CD4-positive, CD25-positive, alpha-beta regulatory T cell (primary cell): ENCODE measurements around the gene FNIP1. TPM values are rescaled to one million over a fixed set of nuclear protein-coding genes. Genes with fewer than 3 reads are reported as not detected.

Source experiments
- ATAC-seq, 2 donors: fragments of 150-1000 bp; cut with Tn5 transposase; one replicate each; pipeline ENCODE4 v1.10.0; 2021; ENCODE audit warnings: low read depth in 2 of 2, moderate number of reproducible peaks in 2 of 2, moderate library complexity in 1 of 2
- DNase-seq, 3 donors: peaks; one replicate each; pipeline versions ENCODE4 v3.0.0 to v3.0.0-alpha.2; 2012 to 2022; ENCODE audit warnings: mixed read lengths in 1 of 3
- H3K27ac ChIP-seq: one replicate; pipeline ENCODE4 v1.7.0; 2013; ENCODE audit warnings: mild to moderate bottlenecking, low read length; ENCODE audit not compliant: insufficient read depth, poor library complexity, severe bottlenecking
- H3K27me3 ChIP-seq: one replicate; pipeline ENCODE4 v1.7.0; 2013; ENCODE audit warnings: low read length; ENCODE audit not compliant: control insufficient read depth, insufficient read depth
- H3K36me3 ChIP-seq: one replicate; pipeline ENCODE4 v1.7.0; 2013; ENCODE audit warnings: mild to moderate bottlenecking, low read length, moderate library complexity; ENCODE audit not compliant: control insufficient read depth, insufficient read depth
- H3K4me1 ChIP-seq: 2 replicates; pipeline ENCODE4 v1.7.0; 2013; ENCODE audit warnings: mild to moderate bottlenecking, low read length; ENCODE audit not compliant: insufficient read depth, control insufficient read depth, poor library complexity, severe bottlenecking
- H3K4me3 ChIP-seq: one replicate; pipeline ENCODE4 v1.7.0; 2013; ENCODE audit warnings: low read depth, mild to moderate bottlenecking, low read length, moderate library complexity
- H3K9me3 ChIP-seq, 2 experiments: 1 replicate in 1 of 2; 2 replicates in 1 of 2; pipeline ENCODE4 v1.7.0; 2013; ENCODE audit warnings: low read length in 2 of 2, mild to moderate bottlenecking in 1 of 2, moderate library complexity in 1 of 2; ENCODE audit not compliant: control insufficient read depth in 2 of 2
- H3K27ac Mint-ChIP-seq, 3 donors: one replicate each; pipeline ENCODE4 v1.8.0; 2020 to 2022; ENCODE audit warnings: mild to moderate bottlenecking in 3 of 3, mixed read lengths in 3 of 3, moderate library complexity in 2 of 3
- H3K27me3 Mint-ChIP-seq: one replicate; pipeline ENCODE4 v1.8.0; 2022; ENCODE audit warnings: mild to moderate bottlenecking, mixed read lengths
- H3K36me3 Mint-ChIP-seq: one replicate; pipeline ENCODE4 v1.8.0; 2020; ENCODE audit warnings: mixed read lengths
- H3K4me1 Mint-ChIP-seq, 4 donors: one replicate each; pipeline ENCODE4 v1.8.0; 2020 to 2022; ENCODE audit warnings: mixed read lengths in 4 of 4, mild to moderate bottlenecking in 1 of 4
- H3K4me3 Mint-ChIP-seq, 4 donors: one replicate each; pipeline ENCODE4 v1.8.0; 2020 to 2022; ENCODE audit warnings: mild to moderate bottlenecking in 4 of 4, mixed read lengths in 4 of 4, moderate library complexity in 3 of 4
- H3K9me3 Mint-ChIP-seq, 7 donors: one replicate each; pipeline ENCODE4 v1.8.0; 2020 to 2022; ENCODE audit warnings: mixed read lengths in 7 of 7, mild to moderate bottlenecking in 3 of 7, moderate library complexity in 2 of 7
- polyA plus RNA-seq, 4 donors: library from polyadenylated mRNA; unstranded; fragments of 300-500 nt; fragmentation: Illumina TruSeq; gene quantifications; one replicate each; pipeline ENCODE4 v1.2.3, GENCODE V29; 2021
- total RNA-seq: library from RNA; stranded (reverse); gene quantifications from one replicate; pipeline ENCODE4 v1.2.3, GENCODE V29; 2022

The FNIP1 gene
- total and polyA plus RNA-seq, 5 donors from 2014 or later, result 10.0 to 33.2 (median 14.1) TPM

- peaks cover 4% of the 10 kb centered on the region for H3K36me3 Mint-ChIP-seq
- DNase-seq (no peak), ATAC-seq (no peak)
- no peak overlapping the region for H3K27ac ChIP-seq
- peak overlapping the region; percentile 63 to 90 (median 76) for H3K4me3 Mint-ChIP-seq
- no peak overlapping the region for H3K27ac Mint-ChIP-seq
- peaks cover 35 to 56% (median 45%) of the 10 kb centered on the region in 4 donors for H3K4me1 Mint-ChIP-seq
- no peaks in the 10 kb centered on the region for H3K36me3 ChIP-seq
- H3K27me3 Mint-ChIP-seq, result no peaks in the 10 kb centered on the region
- H3K27me3 ChIP-seq, result no peaks in the 10 kb centered on the region
- H3K4me1 ChIP-seq, result peaks cover 27% of the 10 kb centered on the region
- no peaks in the 10 kb centered on the region for H3K9me3 ChIP-seq
- peak overlapping the region; percentile 96 for H3K4me3 ChIP-seq
- H3K9me3 Mint-ChIP-seq, result no peaks in the 10 kb centered on the region
These were observed 2.2 kb downstream of the FNIP1 start for GRCh38 chr5:131794586-131794985.

- DNase-seq, result no peak
- Histone ChIP-seq H3K36me3 (no peaks in the 10 kb centered on the region), H3K4me3 (no peak overlapping the region), H3K9me3 (no peaks in the 10 kb centered on the region), H3K4me1 (peaks cover 27% of the 10 kb centered on the region), H3K27me3 (no peaks in the 10 kb centered on the region), H3K27ac (no peak overlapping the region)
- Mint-ChIP-seq H3K9me3 (peaks cover 0 to 3% (median 0%) of the 10 kb centered on the region in 7 donors), H3K27me3 (no peaks in the 10 kb centered on the region), H3K4me3 (peak overlapping the region in 2 of 4 donors; percentile 31 to 90), H3K27ac (no peak overlapping the region), H3K36me3 (peaks cover 6% of the 10 kb centered on the region), H3K4me1 (peaks cover 38 to 64% (median 51%) of the 10 kb centered on the region in 4 donors)
- ATAC-seq, result no peak
These were observed 3.9 kb downstream of the FNIP1 start for GRCh38 chr5:131792896-131793295.

GRCh38 chr5:131791866-131792265, 5.0 kb downstream of the FNIP1 start:
- Mint-ChIP-seq H3K27me3 (no peaks in the 10 kb centered on the region), H3K9me3 (peaks cover 0 to 3% (median 0%) of the 10 kb centered on the region in 7 donors), H3K4me1 (peaks cover 38 to 68% (median 59%) of the 10 kb centered on the region in 4 donors), H3K4me3 (no peak overlapping the region), H3K27ac (no peak overlapping the region), H3K36me3 (peaks cover 9% of the 10 kb centered on the region)
- Histone ChIP-seq H3K4me3 (no peak overlapping the region), H3K4me1 (peaks cover 19% of the 10 kb centered on the region), H3K36me3 (no peaks in the 10 kb centered on the region), H3K27me3 (no peaks in the 10 kb centered on the region), H3K27ac (no peak overlapping the region), H3K9me3 (no peaks in the 10 kb centered on the region)
- DNase-seq (no peak), ATAC-seq (no peak)

- Mint-ChIP-seq H3K27me3 (no peaks in the 10 kb centered on the region), H3K4me1 (peaks cover 39 to 68% (median 61%) of the 10 kb centered on the region in 4 donors)
- DNase-seq, result no peak
These were observed 6.3 kb downstream of the FNIP1 start for GRCh38 chr5:131790550-131790949.

GRCh38 chr5:131789765-131790164, 7.1 kb downstream of the FNIP1 start:
- H3K4me1 ChIP-seq, result peaks cover 11% of the 10 kb centered on the region
- DNase-seq (no peak), ATAC-seq (no peak)
- H3K36me3 ChIP-seq, result no peaks in the 10 kb centered on the region
- Mint-ChIP-seq H3K36me3 (peaks cover 9% of the 10 kb centered on the region), H3K9me3 (peaks cover 0 to 3% (median 0%) of the 10 kb centered on the region in 7 donors), H3K4me3 (no peak overlapping the region), H3K4me1 (peaks cover 32 to 60% (median 54%) of the 10 kb centered on the region in 4 donors), H3K27ac (peak overlapping the region in 1 of 3 donors; percentile 15), H3K27me3 (no peaks in the 10 kb centered on the region)
- H3K4me3 ChIP-seq, result no peak overlapping the region
- no peak overlapping the region for H3K27ac ChIP-seq
- no peaks in the 10 kb centered on the region for H3K27me3 ChIP-seq
- no peaks in the 10 kb centered on the region for H3K9me3 ChIP-seq

More at GRCh38 chr5:131790550-131790949, 6.3 kb downstream of the FNIP1 start:
- Histone ChIP-seq H3K4me1 (peaks cover 13% of the 10 kb centered on the region), H3K36me3 (no peaks in the 10 kb centered on the region), H3K27ac (no peak overlapping the region), H3K4me3 (no peak overlapping the region), H3K27me3 (no peaks in the 10 kb centered on the region), H3K9me3 (no peaks in the 10 kb centered on the region)
- ATAC-seq, result no peak
- Mint-ChIP-seq H3K27ac (peak overlapping the region in 1 of 3 donors; percentile 34), H3K36me3 (peaks cover 9% of the 10 kb centered on the region), H3K4me3 (peak overlapping the region in 2 of 4 donors; percentile 2 to 71), H3K9me3 (peaks cover 0 to 3% (median 0%) of the 10 kb centered on the region in 7 donors)

DNA sequence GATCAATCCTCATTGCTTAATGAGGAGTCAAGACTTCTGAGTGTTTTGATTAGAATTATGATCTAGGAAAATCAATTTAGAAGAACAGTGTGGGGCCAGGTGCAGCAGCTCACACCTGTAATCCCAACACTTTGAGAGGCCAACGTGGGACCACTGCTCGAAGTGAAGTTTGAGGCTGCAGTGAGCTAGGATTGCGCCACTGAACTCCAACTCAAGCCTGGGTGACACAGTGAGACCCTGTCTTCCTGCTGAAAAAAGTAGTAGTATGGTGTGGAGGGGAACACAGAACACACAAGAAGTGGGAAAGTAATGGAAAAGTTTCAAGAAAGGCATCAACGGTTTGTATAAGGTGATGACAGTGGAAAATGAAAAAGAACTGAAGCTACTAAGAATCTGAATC, 9.1 kb downstream of the FNIP1 start:
- ATAC-seq (no peak), DNase-seq (no peak)
- Mint-ChIP-seq H3K36me3 (peaks cover 7% of the 10 kb centered on the region), H3K4me1 (peaks cover 35 to 55% (median 48%) of the 10 kb centered on the region in 4 donors), H3K27ac (no peak overlapping the region), H3K9me3 (peaks cover 0 to 3% (median 0%) of the 10 kb centered on the region in 7 donors), H3K4me3 (no peak overlapping the region), H3K27me3 (no peaks in the 10 kb centered on the region)
- no peak overlapping the region for H3K27ac ChIP-seq
- peaks cover 7% of the 10 kb centered on the region for H3K4me1 ChIP-seq
- no peaks in the 10 kb centered on the region for H3K9me3 ChIP-seq
- no peaks in the 10 kb centered on the region for H3K27me3 ChIP-seq
- no peaks in the 10 kb centered on the region for H3K36me3 ChIP-seq
- no peak overlapping the region for H3K4me3 ChIP-seq

DNA sequence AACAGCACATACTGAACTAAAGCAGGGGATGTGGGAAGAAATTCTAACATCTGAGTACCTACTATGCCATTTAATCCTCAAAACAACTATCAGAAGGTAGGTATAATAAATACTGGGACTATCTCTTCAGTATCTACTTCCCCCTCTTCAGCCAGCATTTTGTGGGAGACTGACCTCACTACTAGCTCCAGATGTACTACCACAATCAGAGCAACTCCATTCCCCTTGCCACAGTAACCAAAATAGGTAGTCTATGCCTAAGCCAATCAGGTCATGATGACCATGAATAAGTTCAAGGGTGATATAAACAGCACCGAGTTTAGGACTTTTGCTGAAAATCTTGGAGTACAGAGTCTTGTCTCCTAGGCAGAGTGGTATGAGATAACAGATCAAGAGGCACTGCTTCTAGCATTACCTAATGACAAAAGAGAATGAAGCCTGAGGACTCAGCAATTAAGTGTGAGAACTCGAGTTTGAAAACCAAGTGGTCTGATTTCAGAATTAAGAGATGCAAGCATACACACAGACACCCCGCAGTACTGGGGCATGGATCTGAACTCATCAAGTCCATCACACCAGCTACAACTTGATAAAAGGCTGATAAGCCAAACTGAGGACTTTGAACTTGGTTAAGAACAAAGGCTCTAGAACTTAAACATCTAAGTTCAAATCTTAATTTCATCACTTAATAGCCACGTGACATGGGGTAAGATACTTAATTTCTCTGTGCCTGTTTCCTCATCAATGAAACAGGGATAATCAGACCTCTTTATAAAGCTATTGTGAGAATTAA, 9.7 kb downstream of the FNIP1 start:
- no peak overlapping the region for H3K27ac ChIP-seq
- no peaks in the 10 kb centered on the region for H3K27me3 Mint-ChIP-seq
- no peak overlapping the region for H3K4me3 Mint-ChIP-seq
- H3K4me1 Mint-ChIP-seq, result peaks cover 35 to 58% (median 45%) of the 10 kb centered on the region in 4 donors
- no peaks in the 10 kb centered on the region for H3K9me3 ChIP-seq
- H3K36me3 ChIP-seq, result no peaks in the 10 kb centered on the region
- peaks cover 7% of the 10 kb centered on the region for H3K4me1 ChIP-seq
- peaks cover 5% of the 10 kb centered on the region for H3K36me3 Mint-ChIP-seq
- peaks cover 0 to 3% (median 0%) of the 10 kb centered on the region in 7 donors for H3K9me3 Mint-ChIP-seq
- H3K27ac Mint-ChIP-seq, result no peak overlapping the region
- no peak for ATAC-seq
- no peaks in the 10 kb centered on the region for H3K27me3 ChIP-seq
- H3K4me3 ChIP-seq, result no peak overlapping the region
- DNase-seq, result no peak
